Eye (tissue), 1 donor: ENCODE data around the gene ANAPC16.
"Not testable (repeated sequence)": the region's sequence is repeated elsewhere in the genome, so short reads cannot be mapped to it uniquely, and the experiment has no call there.

Experiments used
- DNase-seq: peaks from one replicate; pipeline ENCODE4 v3.0.0-alpha.2; 2015

ANAPC16 gene

DNA sequence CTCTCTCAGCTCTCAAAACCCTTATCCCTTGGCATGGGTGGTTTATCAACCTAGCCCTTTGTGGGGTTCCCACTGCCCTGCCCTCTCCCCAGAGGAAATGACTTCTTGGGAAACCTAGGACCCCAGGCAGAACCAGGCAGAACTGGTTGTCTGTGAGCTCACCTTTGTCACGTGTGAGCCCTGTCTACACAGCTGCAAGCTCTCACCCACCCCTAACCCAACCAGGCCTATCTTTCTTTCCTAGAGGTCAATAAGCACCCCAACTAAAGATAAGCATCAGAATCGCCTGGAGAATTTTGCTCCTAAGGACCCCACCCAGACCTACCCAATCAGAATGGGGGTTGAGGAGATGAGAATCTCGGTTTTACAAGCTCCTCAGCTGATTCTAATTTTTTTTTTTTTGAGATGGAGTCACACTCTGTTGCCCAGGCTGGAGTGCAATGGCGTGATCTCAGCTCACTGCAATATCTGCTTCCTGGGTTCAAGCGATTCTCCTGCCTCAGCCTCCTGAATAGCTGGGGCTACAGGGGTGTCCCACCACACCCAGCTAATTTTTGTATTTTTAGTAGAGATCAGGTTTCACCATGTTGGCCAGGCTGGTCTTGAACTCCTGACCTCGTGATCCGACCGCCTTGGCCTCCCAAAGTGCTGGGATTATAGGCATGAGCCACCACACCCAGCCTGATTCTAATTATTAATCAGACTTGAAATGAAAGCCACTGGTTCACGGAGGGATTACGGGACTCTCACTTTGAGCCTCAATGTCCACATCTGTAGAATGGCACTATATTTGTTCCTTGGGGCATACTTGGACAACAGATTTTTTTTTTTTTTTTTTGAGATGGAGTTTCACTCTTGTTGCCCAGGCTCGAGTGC is 50.4 kb downstream of the ANAPC16 start:
- DNase-seq = no peak

DNA sequence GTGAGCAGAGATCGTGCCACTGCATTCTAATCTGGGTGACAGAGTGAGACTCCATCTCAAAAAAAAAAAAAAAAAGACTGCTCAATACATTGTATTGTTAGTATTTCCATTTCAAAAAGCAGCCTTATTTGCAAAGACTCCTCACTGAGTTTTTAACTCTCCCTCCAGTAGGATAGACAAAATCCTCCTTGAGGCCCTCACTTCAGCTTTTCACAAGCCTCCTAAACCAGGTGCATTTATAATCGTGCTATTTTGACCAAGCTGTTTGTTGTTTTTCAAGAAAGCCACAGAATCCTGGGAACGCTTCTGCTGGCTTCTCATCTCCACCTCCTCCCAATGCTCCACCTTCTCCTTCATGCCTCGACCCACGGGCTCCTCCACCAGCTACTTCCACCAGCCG is 51.6 kb downstream of the ANAPC16 start:
- no peak for DNase-seq

DNA sequence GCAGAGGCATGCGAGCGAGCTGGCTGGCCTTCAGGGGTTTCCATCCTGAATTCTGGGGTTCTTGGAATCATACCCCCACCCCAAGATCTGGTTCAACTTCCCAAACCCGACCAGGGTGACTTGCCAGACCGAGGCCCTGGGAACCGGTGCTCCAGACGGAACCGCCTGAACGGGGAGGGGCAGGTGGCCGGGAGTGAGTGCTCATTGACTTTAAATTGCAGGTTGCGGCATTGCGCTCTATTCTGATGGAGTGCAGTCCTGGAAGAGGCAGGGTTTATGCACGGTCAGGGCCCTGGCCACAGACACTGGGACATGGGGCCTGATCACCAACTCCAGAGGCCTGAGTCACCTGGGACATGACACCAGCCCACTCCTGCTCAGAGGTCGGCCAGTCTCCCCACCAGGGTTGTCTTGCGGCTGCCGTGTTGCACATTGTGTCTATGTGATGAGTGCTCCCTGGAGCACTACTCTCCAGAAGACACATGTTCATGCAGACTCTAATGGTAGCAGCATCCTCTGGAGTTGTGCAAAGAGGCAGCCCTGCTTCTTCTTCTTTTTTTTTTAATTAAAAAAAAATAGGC is 52.1 kb downstream of the ANAPC16 start:
- no peak for DNase-seq

DNA sequence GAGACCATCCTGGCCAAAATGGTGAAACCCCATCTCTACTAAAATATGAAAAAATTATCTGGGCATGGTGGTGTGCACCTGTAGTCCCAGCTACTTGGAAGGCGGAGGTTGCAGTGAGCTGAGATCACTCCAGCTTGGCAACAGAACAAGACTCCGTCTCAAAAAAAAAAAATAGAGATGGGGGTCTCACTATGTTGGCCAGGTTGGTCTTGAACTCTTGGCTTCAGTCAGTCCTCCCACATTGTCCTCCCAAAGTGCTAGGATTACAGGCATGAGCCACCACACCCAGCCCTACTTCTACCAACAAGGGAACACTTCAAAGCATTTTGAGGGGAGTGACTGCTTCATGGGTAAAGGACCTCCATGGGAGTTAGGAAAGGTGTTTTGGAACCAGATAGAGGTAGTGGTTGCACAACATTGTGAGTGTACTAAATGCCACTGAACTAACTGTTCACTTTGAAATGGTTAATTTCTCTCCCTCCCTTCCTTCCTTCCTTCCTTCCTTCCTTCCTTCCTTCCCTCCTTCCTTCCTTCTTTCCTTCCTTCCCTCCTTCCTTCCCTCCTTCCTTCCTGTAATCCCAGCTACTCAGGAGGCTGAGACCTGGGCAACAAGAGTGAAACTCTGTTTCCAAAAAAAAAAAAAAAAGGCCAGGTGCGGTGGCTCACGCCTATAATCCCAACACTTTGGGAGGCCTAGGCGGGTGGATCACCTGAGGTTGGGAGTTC is 52.8 kb downstream of the ANAPC16 start:
- not testable (repeated sequence) for DNase-seq

DNA sequence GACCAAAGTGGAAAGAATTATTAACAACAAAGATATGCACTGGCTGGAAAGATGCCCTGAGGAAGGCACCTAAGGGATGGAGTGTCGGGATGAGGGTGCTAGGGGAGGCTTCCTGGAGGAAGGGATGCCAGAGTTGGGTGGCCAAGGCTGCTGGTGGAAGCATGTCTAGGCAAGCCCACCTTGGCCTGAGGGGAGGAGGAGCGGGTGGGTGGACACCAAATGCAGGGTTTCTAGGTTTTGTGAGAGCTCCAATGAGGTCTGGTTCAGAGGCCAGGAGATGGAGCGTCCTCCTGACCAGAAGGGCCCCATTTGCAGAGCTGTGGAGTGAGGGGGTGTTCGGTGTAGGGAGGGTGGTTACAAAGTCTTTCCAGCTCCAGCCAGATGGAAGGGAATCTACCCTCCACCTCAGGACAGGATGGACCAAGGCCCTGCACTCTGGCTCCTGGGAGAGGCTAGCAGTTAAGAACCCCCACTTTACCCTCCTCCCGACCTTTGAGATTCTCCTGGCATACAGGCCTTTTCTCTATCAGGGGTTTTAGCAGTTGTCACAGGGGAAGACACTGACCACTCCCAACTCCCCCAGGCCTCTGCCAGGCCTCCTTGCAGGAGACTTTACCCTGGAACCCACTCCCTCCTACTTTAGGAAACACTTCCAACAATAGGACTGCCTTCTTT is 54.9 kb downstream of the ANAPC16 start:
- DNase-seq = no peak

DNA sequence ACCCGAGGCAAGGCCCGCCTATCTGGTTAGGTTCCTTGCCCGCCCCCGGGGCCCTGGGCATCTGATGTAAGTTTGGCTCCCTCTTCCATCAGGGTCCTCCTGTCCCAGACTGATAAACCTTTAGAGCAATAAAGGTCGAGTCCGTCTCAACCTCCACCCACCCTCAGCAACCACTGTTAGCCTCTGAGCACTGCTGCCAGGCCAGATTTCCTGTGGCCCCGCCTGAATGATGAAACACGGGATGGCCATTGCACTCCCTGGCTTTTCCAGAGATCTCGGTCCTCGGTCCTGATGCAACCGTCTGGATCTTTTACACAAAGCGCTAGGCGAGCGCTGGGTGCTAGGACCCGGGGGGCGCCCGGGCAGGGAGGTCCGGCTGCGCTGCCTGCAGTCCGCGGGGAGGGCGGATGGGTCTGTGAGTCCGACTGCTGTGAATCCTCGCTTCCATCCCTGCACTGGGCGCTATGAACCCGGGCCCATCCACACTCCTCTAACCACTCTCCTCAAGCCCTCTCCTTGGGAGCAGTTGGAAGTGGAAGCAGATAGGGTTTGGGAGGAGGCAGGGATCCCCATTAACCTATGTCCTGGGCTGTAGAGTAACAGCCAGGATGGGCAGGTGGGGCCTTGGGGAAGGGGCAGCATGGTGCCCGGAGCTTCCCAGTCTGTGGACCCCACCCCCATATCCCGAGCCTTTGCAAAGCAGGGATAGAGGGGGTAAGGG is 57.0 kb downstream of the ANAPC16 start:
- peak; percentile 96 for DNase-seq

DNA sequence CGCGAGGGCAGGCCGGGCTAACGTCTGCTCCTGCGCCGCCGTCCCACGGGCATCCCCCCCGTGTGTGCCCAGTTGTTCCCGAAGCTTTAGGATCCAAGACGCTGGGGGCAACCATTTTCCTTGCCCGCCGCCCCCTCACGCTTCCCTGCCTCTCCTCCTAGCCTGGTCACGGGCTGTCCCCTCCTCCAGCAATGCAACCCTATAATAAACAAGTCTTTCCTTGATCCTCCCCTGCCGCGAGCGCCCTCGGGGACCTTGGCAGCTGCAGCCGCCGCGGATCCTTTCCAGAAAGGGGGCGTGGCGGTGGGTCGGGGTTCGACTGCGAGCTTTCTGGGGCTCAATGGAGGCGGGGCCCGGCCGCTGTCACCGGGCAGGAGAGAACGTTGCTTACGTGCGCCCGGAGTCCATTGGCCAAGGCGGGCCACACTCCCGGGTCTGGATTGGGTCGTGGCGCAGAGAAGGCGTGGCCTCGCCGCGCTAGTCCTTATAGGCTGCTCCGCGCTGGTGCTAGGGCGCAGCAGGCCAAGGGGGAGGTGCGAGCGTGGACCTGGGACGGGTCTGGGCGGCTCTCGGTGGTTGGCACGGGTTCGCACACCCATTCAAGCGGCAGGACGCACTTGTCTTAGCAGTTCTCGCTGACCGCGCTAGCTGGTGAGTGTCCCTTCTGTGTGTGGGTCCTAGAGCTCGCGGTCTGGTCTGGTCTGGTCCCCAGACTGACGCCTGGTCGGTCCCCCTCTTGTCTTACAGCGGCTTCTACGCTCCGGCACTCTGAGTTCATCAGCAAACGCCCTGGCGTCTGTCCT is 57.8 kb downstream of the ANAPC16 start, which contains the start of gene DDIT4:
Gene DDIT4 (plus strand): TSS at position 515 of the 803 bp plus-strand sequence. CDS start 293 bp downstream, outside the sequence.
- peak; percentile 99 for DNase-seq

DNA sequence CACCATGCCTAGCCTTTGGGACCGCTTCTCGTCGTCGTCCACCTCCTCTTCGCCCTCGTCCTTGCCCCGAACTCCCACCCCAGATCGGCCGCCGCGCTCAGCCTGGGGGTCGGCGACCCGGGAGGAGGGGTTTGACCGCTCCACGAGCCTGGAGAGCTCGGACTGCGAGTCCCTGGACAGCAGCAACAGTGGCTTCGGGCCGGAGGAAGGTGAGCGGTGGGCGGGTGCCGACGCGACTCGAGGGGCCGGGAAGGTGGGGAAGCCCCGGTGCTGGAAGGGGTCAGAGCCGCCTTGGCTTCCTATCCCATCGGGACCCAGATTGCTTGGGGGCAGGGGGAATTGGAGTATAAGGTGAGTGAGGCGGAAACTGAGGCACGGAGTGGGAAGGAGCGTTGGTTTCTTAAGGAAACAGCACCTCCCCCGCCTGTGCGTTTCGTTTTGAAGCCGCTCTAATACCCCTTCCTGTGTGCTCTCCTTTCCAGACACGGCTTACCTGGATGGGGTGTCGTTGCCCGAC is 58.5 kb downstream of the ANAPC16 start:
- DNase-seq = no peak

DNA sequence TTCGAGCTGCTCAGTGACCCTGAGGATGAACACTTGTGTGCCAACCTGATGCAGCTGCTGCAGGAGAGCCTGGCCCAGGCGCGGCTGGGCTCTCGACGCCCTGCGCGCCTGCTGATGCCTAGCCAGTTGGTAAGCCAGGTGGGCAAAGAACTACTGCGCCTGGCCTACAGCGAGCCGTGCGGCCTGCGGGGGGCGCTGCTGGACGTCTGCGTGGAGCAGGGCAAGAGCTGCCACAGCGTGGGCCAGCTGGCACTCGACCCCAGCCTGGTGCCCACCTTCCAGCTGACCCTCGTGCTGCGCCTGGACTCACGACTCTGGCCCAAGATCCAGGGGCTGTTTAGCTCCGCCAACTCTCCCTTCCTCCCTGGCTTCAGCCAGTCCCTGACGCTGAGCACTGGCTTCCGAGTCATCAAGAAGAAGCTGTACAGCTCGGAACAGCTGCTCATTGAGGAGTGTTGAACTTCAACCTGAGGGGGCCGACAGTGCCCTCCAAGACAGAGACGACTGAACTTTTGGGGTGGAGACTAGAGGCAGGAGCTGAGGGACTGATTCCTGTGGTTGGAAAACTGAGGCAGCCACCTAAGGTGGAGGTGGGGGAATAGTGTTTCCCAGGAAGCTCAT is 59.0 kb downstream of the ANAPC16 start:
- peak; percentile 84 for DNase-seq

DNA sequence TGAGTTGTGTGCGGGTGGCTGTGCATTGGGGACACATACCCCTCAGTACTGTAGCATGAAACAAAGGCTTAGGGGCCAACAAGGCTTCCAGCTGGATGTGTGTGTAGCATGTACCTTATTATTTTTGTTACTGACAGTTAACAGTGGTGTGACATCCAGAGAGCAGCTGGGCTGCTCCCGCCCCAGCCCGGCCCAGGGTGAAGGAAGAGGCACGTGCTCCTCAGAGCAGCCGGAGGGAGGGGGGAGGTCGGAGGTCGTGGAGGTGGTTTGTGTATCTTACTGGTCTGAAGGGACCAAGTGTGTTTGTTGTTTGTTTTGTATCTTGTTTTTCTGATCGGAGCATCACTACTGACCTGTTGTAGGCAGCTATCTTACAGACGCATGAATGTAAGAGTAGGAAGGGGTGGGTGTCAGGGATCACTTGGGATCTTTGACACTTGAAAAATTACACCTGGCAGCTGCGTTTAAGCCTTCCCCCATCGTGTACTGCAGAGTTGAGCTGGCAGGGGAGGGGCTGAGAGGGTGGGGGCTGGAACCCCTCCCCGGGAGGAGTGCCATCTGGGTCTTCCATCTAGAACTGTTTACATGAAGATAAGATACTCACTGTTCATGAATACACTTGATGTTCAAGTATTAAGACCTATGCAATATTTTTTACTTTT is 59.7 kb downstream of the ANAPC16 start:
- no peak for DNase-seq

DNA sequence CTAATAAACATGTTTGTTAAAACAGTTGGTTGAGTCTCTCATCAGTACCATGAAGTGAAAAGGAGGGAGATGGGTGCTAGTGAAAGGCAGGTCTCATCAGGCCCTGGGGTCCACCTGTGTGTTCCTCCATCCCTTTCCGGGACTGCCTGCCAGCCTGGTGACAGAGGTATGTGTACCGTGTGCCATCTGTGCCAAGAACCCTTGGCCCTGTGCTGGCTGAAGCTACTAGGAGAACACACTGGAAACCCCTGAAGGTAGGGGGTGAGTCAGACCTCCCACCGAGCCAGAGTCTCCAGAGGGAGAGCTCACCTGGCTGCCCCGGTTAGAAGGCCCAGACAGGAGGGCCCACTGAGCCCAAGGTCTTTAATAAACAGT is 60.2 kb downstream of the ANAPC16 start:
- DNase-seq = no peak

DNA sequence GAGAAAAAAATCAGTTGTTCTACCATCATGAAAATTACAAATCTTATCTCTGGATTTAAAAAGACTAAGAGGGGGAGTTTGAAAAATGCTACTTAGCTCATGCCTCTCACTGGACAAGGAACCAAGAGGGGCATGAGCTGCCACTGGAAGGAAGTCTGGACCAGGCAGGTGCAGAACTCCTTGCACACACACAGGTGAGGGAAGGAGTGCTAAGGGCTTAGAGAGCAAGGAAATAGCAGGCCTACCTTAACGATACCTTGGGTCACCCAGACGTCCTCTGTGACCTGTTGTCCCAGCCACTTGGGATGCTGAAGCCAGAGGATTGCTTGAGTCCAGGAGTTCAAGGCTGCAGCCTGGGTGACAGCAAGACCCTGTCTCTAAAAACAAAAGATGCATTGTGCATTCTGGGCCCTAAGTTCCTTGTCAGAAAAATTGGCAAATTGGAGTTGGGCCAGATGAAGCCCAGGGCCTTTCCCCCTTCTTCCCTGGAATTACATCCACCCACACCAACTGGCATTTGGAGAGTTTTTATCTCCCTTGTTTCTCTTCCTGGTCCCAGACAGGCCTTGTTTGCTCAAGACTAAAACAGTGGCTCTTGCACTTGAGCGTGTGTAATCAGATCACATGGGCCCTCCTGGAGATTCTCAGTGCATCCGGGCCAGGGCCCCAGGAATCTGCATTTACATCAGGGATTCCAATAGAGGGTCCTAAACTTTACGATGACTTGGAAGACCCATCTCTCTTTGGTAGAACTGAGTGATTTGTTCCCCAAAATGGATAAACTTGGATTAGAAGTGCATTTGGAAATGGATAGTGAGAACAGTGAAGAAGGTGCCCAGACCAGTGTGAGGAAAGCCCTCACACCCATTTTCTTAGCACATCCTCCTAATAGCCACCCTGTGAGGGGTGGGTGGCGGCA is 60.9 kb downstream of the ANAPC16 start:
- DNase-seq = no peak

DNA sequence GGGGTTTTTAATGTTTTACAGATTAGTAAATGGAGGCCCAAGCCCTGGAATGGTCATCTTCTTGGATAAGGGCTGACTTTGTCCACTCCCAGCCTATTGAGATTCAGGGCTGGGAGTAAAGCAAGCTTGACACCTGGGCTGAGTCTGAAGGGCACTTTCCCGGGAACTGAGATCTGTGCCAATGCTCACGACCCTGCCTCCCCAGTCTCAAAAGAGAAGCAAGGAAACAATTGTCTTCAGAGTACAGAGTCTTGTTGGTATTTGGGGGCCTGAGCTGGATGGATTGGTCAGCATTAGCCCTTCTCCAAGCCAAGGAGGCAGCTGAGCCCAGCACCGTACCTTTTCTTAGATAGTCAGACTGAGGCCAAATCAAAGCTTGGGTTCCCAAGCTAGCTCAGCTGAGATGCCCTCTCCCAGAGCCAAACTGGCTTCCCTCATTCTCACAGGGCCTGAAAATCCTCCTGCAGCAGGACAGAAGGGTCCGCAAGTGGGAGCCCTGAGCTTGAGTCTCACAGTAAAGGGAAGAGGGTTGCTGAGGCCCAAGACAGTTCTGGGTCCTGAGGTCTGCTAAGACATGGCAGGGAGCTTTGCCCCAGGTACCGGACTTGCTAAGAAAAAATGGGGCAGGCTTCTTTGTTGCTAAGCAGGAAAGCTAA is 61.7 kb downstream of the ANAPC16 start:
- DNase-seq = no peak

DNA sequence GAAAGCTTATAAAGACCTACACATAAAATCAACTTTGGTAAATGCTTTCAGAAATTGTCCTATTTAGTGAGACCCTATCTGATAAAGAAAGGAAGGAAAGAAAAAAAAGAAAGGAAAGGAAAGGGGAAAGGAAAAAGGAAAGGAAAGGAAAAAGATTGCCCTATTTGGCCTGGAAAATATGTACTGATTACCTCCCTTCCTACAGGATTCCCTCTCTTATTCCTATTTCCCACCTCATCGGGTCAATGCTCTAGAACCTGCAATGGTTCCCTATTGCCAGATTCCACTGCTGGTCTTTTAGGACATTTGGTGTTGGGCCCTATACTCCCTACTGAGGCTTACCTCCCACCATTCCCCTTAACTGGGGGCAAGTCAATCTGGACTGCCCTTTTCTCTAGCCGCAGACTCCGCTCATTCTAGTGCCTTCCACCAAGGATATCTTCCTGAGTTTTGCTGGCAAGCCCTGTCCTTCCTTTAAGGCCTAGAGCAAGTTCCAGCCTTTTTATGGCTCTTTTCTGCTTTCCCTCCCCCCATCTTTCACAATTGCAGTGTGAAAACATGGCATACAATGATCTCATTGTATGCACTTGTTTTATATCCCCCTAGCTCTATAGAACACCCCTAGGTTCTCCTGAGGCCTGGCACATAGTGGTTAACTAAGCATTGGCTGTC is 62.3 kb downstream of the ANAPC16 start:
- no peak for DNase-seq

DNA sequence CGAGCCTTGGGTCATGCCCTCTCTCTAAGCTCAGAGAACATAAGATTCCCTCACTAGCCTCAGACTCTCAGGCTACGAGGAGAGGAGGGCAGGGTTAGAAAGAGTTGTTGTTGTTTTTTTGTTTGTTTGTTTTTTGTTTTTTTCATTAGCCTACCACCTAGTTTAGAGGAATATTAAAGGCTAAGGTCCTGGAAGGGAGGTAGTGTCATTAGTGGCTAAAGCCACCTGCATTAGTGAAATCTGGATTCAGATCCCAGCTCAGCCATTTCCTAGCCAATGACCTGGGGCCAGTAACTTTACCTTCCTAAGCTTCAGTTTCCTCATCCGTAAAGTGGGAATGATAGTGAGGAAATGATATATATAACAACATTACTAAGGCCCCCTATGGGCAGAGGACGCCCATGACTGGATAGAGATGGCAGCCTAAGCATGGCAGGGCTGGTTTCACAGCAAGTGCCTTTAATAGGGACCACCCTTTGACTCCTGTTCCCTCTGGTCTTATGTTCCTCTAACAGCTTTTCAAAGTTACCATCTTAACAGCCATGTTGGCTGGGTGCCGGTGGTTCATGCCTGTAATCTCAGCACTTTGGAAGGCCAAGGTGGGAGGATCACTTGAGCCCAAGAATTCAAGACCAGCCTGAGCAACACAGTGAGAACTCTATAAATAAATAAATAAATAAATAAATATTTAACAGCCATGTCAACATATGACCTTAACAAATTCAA is 63.0 kb downstream of the ANAPC16 start:
- no peak for DNase-seq

DNA sequence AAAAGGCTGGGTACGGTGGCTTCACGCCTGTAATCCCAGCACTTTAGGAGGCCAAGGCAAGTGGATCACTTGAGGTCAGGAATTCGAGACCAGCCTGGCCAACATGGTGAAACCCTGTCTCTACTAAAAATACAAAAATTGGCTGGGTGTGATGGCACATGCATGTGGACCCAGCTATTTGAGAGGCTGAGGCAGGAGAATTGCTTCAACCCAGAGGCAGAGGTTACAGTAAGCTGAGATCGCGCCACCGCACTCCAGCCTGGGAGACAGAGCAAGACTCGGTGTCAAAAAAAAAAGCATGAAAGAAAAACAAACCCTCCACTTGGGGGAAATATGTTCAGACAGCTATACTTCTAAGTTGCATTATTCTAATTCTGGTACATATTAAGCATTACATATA is 63.8 kb downstream of the ANAPC16 start:
- not testable (repeated sequence) for DNase-seq

DNA sequence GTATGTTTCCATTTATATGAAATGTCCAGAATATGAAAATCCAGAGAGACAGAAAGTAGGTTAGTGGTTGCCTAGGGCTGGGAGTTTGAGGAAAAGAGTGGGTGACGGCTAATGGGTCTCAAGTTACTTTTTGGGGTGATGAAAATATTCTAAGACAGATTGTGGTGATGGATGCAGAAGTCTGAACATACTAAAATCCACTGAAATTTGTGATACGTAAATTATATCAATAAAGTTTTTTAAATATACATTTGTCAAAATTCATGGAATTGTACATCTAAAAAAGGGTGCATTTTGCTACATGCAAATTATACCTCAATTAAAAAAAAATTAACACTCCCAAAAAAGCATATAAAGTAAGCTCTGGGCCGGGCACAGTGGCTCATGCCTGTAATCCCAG is 67.3 kb downstream of the ANAPC16 start:
- DNase-seq = no peak
